22Rv1 (cell line): ENCODE measurements around the gene LRCH1.

ENCODE experiments used
- H3K27ac ChIP-seq: fragments of 450-650 bp; 2 replicates; pipeline ENCODE4 v1.5.1; 2017
- ZFX ChIP-seq: fragments of 450-650 bp; IDR thresholded peaks from 2 replicates; pipeline ENCODE4 v1.6.1; 2017; ENCODE audit warnings: antibody characterized with exemption, borderline replicate concordance
- TF ChIP-seq, protein P1 (sequence below): fragments of 450-650 bp; IDR thresholded peaks from 2 replicates; pipeline ENCODE4 v1.5.1; 2017; ENCODE audit warnings: mild to moderate bottlenecking

Gene LRCH1

DNA sequence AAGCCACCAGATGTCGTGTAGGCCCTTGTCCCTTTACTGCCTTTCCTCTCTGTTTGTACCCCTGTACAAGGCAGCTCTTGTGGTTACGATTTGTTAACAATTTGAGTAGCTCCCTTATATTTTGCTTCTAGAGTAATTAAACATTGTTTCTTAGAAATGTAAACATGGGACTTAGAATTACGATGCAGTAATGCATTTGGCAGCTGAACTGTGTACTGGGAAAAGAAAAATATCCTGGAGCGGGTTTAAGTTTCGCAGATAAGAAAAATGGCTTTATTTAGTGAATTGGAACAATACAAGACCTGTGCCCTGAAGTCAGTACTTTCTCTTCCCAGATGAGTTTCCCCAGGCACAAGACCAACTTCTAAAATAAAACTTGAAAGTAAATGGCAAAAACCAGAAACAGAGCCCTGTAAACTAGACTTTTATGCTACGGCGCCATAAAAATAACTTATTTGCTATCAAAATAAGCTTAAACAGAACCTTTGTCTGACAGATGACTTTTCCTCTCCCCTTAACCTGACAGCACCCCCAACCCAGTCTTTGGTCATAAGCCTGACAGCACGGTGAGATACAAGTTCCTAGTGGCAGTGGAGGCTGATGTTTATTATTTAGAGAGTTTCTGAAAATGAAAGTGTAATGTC is 63.0 kb downstream of the LRCH1 start:
- H3K27ac ChIP-seq = no peak overlapping the region
- TF ChIP-seq, protein P1, sequence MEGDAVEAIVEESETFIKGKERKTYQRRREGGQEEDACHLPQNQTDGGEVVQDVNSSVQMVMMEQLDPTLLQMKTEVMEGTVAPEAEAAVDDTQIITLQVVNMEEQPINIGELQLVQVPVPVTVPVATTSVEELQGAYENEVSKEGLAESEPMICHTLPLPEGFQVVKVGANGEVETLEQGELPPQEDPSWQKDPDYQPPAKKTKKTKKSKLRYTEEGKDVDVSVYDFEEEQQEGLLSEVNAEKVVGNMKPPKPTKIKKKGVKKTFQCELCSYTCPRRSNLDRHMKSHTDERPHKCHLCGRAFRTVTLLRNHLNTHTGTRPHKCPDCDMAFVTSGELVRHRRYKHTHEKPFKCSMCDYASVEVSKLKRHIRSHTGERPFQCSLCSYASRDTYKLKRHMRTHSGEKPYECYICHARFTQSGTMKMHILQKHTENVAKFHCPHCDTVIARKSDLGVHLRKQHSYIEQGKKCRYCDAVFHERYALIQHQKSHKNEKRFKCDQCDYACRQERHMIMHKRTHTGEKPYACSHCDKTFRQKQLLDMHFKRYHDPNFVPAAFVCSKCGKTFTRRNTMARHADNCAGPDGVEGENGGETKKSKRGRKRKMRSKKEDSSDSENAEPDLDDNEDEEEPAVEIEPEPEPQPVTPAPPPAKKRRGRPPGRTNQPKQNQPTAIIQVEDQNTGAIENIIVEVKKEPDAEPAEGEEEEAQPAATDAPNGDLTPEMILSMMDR = no peak
- no peak for TF ChIP-seq ZFX

DNA sequence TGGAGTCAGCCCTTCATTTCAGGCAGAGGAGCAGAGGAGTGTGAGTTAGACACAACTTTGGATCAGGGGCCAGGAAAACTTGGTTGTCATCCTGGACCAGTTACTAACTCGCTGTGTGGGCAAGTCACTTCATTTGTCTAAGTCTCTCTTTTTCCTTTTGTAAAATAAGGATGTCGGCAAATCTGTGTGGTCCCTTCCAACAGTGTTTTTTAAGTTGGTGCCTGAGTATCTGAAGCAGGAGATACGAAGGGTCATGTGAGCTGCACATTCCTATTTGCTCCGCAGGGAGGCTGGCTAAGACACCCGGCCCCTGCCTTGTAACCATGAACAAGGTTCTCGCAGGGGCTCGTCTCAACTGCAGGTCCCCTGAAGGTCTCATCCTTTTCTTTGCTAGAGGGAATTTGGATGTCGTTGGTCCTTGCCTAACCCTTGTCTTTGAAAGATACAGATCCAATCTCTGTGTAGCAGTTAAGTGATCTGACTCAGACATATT is 64.3 kb downstream of the LRCH1 start:
- TF ChIP-seq ZFX = no peak
- TF ChIP-seq, protein P1 = no peak
- no peak overlapping the region for H3K27ac ChIP-seq

DNA sequence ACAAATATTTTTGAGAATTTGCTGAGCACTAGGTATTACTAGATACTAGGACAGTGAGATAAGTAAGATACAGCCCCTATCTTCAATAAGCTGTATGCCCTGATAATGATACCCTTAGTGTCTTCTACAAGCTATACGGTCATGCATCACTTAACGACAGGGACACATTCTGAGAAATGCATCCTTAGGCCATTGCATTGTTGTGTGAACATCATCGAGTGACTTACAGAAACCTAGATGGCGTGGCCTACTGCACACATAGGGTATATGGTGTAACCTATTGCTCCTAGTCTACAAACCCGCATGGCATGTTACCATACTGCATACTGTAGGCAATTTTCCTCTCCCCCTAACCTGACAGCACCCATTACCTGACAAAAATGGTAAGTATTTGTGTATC is 64.9 kb downstream of the LRCH1 start:
- H3K27ac ChIP-seq = no peak overlapping the region
- TF ChIP-seq ZFX = no peak
- TF ChIP-seq, protein P1 = no peak

DNA sequence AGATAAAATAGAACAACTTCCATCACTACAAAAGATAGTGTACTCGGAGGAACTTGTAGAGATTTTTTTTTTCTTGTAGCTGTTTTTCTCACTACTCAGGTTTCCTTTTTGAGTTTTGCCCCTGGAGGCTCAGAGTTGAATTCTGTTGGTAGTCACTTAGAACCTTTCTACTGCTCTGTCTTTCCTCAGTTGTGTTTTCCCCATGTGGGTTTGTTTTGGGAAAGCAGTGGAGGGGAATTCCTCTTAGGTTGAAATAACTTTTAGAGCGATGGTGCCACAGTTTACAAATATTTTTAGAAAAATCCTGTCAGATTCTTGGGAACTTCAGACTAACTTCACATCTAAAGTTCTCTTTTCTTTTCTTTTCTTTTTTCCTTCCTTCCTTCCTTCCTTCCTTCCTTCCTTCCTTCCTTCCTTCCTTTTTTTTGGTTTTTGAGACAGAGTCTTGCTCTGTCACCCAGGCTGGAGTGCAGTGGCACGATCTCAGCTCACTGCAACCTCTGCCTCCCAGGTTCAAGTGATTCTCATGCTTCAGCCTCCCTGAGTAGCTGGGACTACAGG is 65.8 kb downstream of the LRCH1 start:
- H3K27ac ChIP-seq = no peak overlapping the region
- TF ChIP-seq, protein P1 = no peak
- no peak for TF ChIP-seq ZFX

DNA sequence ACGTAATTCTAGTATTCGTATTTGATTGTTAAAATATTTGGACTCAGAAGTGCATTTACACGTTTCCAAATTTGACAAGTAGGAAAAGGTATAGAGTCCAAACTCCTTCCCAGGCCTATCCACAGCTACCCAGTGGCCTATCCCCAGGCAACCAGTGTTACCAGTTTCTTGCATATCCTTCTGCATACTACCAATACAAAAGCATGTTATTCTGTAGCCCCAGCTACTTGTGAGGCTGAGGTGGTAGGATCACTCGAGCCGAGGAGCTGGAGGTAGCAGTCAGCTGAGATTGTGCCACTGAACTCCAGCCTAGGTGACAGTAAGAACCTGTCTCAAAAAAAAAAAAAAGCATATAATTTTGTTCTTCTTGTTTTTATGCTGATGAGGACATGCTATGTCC is 67.1 kb downstream of the LRCH1 start:
- TF ChIP-seq ZFX = no peak
- TF ChIP-seq, protein P1 = no peak

DNA sequence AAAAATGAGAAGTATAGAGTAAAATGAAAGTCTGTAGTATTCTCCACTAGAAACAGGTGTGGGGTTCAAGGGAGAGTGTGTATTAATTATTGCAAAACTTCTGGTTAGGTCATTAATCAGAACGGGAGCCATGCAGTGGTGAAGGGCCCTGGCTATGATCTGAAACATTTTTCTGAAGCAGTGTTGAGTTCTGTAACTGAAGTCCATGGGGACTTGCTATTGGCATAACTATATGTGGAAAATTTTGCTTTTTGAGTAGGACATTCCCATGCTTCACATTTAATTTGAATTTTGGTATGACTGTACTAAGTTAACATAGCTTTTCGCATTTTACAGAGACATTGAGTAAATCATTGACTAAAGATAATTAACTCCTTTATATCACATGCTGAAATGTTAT is 67.5 kb downstream of the LRCH1 start:
- TF ChIP-seq, protein P1 = no peak
- TF ChIP-seq ZFX = no peak
- no peak overlapping the region for H3K27ac ChIP-seq

More for the DNA sequence above, 67.1 kb downstream of the LRCH1 start:
- H3K27ac ChIP-seq = no peak overlapping the region

DNA sequence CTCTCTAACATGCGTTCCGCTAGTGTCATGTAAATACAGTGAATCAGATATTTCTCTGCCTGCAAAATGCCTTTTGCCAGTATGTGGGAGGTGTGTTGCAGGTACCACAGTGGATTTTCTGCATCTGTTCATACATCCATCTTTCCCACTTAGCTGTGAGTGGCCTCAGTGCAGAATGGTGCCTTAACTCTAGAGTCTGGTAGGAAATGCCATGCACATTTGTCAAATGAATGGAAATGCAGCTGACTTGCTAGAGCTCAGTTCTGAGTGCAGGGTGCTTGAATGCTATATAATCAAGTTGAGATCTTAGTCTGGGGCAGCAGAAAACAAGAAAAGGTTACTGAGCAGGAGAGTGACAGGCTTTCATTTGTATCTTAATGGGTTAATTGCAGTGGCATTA is 68.2 kb downstream of the LRCH1 start:
- H3K27ac ChIP-seq = no peak overlapping the region
- TF ChIP-seq, protein P1 = no peak
- no peak for TF ChIP-seq ZFX
